ENCODE results near the gene OSR1.

OSR1 gene

DNA sequence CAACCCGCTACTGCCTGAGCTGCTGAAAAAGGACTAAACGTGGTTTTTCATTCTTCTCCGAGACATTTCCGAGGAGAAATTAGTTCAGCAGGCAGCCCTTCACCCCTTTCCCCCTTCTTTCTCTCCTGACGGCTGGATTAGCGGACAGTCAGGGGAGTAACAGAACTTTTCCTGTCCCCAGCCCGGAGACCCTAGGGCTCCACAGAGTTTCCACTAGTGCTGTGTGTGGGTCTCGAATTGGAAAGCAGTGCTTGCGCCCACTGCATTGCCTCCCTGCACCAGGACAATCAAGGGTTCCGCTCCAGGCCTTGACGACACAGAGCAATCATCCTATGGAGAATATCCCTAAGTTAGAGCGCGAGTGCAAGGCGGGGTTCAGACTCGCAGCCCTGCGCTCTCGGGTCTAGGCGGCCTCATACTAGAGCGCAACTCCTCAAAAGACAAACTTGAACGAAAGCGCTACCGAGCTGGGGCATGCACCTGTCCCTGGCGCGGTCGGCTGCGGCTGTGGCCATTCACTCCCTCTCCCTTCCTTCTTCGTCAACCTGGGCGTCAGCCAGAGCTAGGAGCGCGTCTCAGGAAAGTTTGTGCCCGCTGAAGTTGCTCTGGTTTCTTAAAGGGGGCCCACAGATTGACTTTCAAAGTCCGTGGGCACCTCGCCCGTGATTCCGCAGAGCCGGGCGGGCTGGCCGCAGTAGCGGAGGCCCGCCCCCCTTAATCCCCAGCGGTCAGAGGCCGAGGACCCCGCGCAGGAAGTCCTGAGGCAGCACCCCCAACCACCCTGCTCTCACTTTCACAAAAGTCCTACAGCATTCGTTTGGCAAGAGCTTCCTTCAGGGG lies 801 bp downstream of the OSR1 start:
- Histone ChIP-seq H3K4me2 (ENCODE audit: low read length) (peak overlapping the region; percentile 98), H3K4me3 (ENCODE audit: low read length) (peak overlapping the region; percentile 87), H3K9me3 (replicated peaks; ENCODE audit: low read length) (no peaks in the 10 kb centered on the region), H3K27me3 (ENCODE audit: control insufficient read depth, insufficient read depth, low read length) (no peaks in the 10 kb centered on the region), H3K4me1 (ENCODE audit: control insufficient read depth, insufficient read depth, low read length) (peaks cover 22% of the 10 kb centered on the region), H3K9ac (ENCODE audit: low read depth, low read length) (peak overlapping the region; percentile 87), H3K36me3 (ENCODE audit: insufficient read depth, low read length) (peaks cover 17% of the 10 kb centered on the region)

GRCh38 chr2:19356545-19357401 lies 1.6 kb downstream of the OSR1 start:
- Histone ChIP-seq H3K27me3 (ENCODE audit: control insufficient read depth, insufficient read depth, low read length) (no peaks in the 10 kb centered on the region), H3K4me3 (ENCODE audit: low read length) (peak overlapping the region; percentile 87), H3K4me2 (ENCODE audit: low read length) (peak overlapping the region; percentile 98), H3K9me3 (replicated peaks; ENCODE audit: low read length) (no peaks in the 10 kb centered on the region), H3K36me3 (ENCODE audit: insufficient read depth, low read length) (peaks cover 24% of the 10 kb centered on the region), H3K4me1 (ENCODE audit: control insufficient read depth, insufficient read depth, low read length) (peaks cover 22% of the 10 kb centered on the region), H3K9ac (ENCODE audit: low read depth, low read length) (peak overlapping the region; percentile 87)

DNA sequence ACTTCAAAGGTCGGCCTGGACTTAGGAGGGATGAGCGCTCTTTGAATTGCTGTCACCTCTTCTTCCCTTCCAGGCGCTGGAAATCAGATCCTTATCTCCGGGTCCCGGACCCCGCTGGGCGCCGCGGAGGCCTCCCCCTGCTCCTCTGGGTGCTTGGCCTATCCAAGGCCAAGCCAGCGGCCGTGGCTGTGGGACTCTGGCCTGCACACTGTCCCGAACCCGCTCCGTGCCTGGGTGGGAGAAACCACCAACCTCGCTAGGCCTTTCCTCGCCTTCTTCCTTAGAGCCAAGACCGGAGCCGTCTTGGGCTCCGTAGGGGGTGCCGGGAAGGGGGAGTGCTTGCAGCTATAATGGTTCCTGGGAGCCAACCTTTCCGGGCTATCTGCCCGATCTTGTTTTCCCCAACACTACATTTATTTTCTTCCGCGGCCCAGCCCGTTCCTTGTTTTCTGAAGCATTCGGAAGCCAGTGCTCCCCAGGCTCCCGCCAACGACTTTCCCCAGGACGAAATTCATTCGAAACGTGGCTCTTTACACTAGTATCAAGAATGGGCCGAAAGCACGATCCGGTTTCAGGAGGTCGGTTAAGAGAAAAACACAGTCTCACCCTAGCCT lies 2.4 kb downstream of the OSR1 start:
- peaks cover 17% of the 10 kb centered on the region for H3K4me1 ChIP-seq (ENCODE audit: control insufficient read depth, insufficient read depth, low read length)
- no peak overlapping the region for H3K9ac ChIP-seq (ENCODE audit: low read depth, low read length)
- H3K9me3 ChIP-seq (replicated peaks; ENCODE audit: low read length), result no peaks in the 10 kb centered on the region
- no peaks in the 10 kb centered on the region for H3K27me3 ChIP-seq (ENCODE audit: control insufficient read depth, insufficient read depth, low read length)
- peak overlapping the region; percentile 87 for H3K4me3 ChIP-seq (ENCODE audit: low read length)
- no peak overlapping the region for H3K4me2 ChIP-seq (ENCODE audit: low read length)
- peaks cover 25% of the 10 kb centered on the region for H3K36me3 ChIP-seq (ENCODE audit: insufficient read depth, low read length)

GRCh38 chr2:19355416-19355821 lies 3.0 kb downstream of the OSR1 start:
- Histone ChIP-seq H3K9me3 (replicated peaks; ENCODE audit: low read length) (no peaks in the 10 kb centered on the region), H3K36me3 (ENCODE audit: insufficient read depth, low read length) (peaks cover 29% of the 10 kb centered on the region), H3K4me2 (ENCODE audit: low read length) (no peak overlapping the region), H3K9ac (ENCODE audit: low read depth, low read length) (no peak overlapping the region), H3K27me3 (ENCODE audit: control insufficient read depth, insufficient read depth, low read length) (no peaks in the 10 kb centered on the region), H3K4me3 (ENCODE audit: low read length) (no peak overlapping the region), H3K4me1 (ENCODE audit: control insufficient read depth, insufficient read depth, low read length) (peaks cover 17% of the 10 kb centered on the region)

- H3K4me3 ChIP-seq (ENCODE audit: low read length), result no peak overlapping the region
- peaks cover 29% of the 10 kb centered on the region for H3K36me3 ChIP-seq (ENCODE audit: insufficient read depth, low read length)
- H3K4me1 ChIP-seq (ENCODE audit: control insufficient read depth, insufficient read depth, low read length), result peaks cover 17% of the 10 kb centered on the region
- no peak overlapping the region for H3K9ac ChIP-seq (ENCODE audit: low read depth, low read length)
- H3K4me2 ChIP-seq (ENCODE audit: low read length), result no peak overlapping the region
- H3K9me3 ChIP-seq (replicated peaks; ENCODE audit: low read length), result no peaks in the 10 kb centered on the region
- no peaks in the 10 kb centered on the region for H3K27me3 ChIP-seq (ENCODE audit: control insufficient read depth, insufficient read depth, low read length)
These were observed 3.4 kb downstream of the OSR1 start for GRCh38 chr2:19355014-19355405.

DNA sequence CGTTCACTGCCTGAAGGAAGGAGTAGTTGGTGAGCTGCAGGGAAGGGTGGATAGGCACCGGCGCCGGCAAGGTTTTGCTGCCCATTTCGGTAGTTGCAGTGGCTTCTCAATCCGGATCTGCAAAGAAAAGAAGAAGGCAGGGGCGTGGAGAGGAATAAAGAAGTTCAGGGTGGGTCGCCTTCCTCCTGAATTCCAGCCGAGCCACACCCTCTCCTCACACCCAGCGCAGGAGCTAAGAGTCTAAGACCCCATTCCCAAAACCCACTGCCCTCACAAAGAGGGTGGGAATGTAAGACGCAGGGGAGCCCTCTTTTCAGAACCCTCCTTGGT lies 4.7 kb downstream of the OSR1 start:
- Histone ChIP-seq H3K9me3 (replicated peaks; ENCODE audit: low read length) (no peaks in the 10 kb centered on the region), H3K4me2 (ENCODE audit: low read length) (no peak overlapping the region), H3K36me3 (ENCODE audit: insufficient read depth, low read length) (peaks cover 29% of the 10 kb centered on the region), H3K4me3 (ENCODE audit: low read length) (no peak overlapping the region), H3K27me3 (ENCODE audit: control insufficient read depth, insufficient read depth, low read length) (no peaks in the 10 kb centered on the region), H3K4me1 (ENCODE audit: control insufficient read depth, insufficient read depth, low read length) (peaks cover 12% of the 10 kb centered on the region), H3K9ac (ENCODE audit: low read depth, low read length) (no peak overlapping the region)

GRCh38 chr2:19352946-19353720 lies 5.3 kb downstream of the OSR1 start:
- no peak overlapping the region for H3K4me2 ChIP-seq (ENCODE audit: low read length)
- H3K9me3 ChIP-seq (replicated peaks; ENCODE audit: low read length), result no peaks in the 10 kb centered on the region
- H3K36me3 ChIP-seq (ENCODE audit: insufficient read depth, low read length), result peaks cover 29% of the 10 kb centered on the region
- H3K9ac ChIP-seq (ENCODE audit: low read depth, low read length), result no peak overlapping the region
- H3K27me3 ChIP-seq (ENCODE audit: control insufficient read depth, insufficient read depth, low read length), result no peaks in the 10 kb centered on the region
- H3K4me3 ChIP-seq (ENCODE audit: low read length), result no peak overlapping the region
- H3K4me1 ChIP-seq (ENCODE audit: control insufficient read depth, insufficient read depth, low read length), result peaks cover 11% of the 10 kb centered on the region

DNA sequence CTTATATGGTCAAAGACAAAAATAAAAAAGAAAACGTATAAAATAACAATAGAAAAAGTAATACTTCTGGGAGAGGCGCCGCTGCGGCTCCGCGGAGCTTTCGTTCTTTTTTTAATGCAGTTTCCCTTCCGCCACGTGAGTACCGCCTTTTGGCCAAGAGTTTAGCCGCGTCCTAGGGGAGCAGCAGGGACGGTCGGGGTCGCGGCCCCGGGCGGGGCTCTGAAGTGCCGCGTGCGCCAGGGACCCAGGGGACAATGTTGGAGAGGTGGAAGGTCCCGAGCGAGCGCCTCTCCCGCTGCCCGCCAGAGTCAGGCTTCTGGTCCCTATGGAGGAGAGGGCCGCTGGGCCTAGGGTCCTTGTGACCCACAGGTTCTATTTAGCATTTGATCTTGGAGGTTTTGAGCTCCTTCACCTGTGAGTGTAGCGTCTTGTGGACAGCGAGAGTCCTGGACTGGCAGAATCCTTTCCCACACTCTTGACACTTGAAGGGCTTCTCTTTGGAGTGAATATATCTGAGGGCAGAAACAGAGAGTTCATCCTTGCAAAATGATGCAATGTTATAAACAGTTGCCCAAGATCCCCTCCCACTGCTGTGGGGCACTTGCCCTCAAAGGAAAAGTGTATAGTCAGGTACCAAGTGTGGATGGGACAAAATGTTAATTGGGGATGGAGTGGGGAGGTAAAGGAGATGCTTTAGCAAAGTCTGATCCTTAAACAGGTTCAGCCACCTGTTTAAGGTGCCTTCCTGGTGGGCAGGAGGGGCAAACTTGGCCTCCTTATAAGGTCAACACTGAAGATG lies 6.3 kb downstream of the OSR1 start:
- Histone ChIP-seq H3K9ac (ENCODE audit: low read depth, low read length) (no peak overlapping the region), H3K4me1 (ENCODE audit: control insufficient read depth, insufficient read depth, low read length) (peaks cover 7% of the 10 kb centered on the region), H3K36me3 (ENCODE audit: insufficient read depth, low read length) (peaks cover 29% of the 10 kb centered on the region), H3K27me3 (ENCODE audit: control insufficient read depth, insufficient read depth, low read length) (no peaks in the 10 kb centered on the region), H3K4me3 (ENCODE audit: low read length) (no peak overlapping the region), H3K9me3 (replicated peaks; ENCODE audit: low read length) (no peaks in the 10 kb centered on the region), H3K4me2 (ENCODE audit: low read length) (no peak overlapping the region)

DNA sequence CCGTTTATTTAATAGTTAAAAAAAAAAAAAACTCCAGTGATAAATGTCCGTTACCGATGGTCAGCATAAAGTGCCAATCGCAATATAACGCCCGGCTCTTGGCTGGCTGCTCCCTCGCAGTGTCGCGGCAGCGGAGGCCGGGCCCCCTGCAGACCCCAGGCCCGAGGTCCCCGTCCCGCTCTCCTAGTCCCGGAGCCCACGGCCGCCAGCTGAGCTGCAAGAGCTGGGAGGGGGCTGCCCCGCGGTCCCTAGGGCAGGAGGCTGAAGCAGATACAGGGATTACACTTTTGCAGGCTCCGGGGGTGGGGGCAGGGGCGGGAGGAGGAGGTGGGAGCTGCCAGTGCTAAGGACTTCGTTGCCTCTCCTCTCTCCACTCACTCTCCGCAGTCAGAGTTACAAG lies 6.9 kb downstream of the OSR1 start:
- Histone ChIP-seq H3K4me3 (ENCODE audit: low read length) (no peak overlapping the region), H3K4me1 (ENCODE audit: control insufficient read depth, insufficient read depth, low read length) (peaks cover 6% of the 10 kb centered on the region), H3K4me2 (ENCODE audit: low read length) (no peak overlapping the region), H3K36me3 (ENCODE audit: insufficient read depth, low read length) (peaks cover 28% of the 10 kb centered on the region), H3K27me3 (ENCODE audit: control insufficient read depth, insufficient read depth, low read length) (no peaks in the 10 kb centered on the region), H3K9me3 (replicated peaks; ENCODE audit: low read length) (no peaks in the 10 kb centered on the region), H3K9ac (ENCODE audit: low read depth, low read length) (no peak overlapping the region)

- no peaks in the 10 kb centered on the region for H3K27me3 ChIP-seq (ENCODE audit: control insufficient read depth, insufficient read depth, low read length)
- H3K4me3 ChIP-seq (ENCODE audit: low read length), result no peak overlapping the region
- no peaks in the 10 kb centered on the region for H3K9me3 ChIP-seq (replicated peaks; ENCODE audit: low read length)
These were observed 7.6 kb downstream of the OSR1 start for GRCh38 chr2:19350678-19351401.

More at GRCh38 chr2:19350678-19351401, 7.6 kb downstream of the OSR1 start:
- Histone ChIP-seq H3K4me2 (ENCODE audit: low read length) (peak overlapping the region; percentile 41), H3K9ac (ENCODE audit: low read depth, low read length) (no peak overlapping the region), H3K4me1 (ENCODE audit: control insufficient read depth, insufficient read depth, low read length) (peaks cover 6% of the 10 kb centered on the region), H3K36me3 (ENCODE audit: insufficient read depth, low read length) (peaks cover 28% of the 10 kb centered on the region)

All from skeletal muscle satellite cell (primary cell).